Measurements from ENCODE around the gene AP3M1.

The AP3M1 gene

GRCh38 chr10:74075906-74076305 lies 74.7 kb downstream of the AP3M1 start:
- Histone ChIP-seq H3K27ac (no peak overlapping the region), H3K27me3 (no peaks in the 10 kb centered on the region), H3K9me3 (no peaks in the 10 kb centered on the region), H4K20me1 (peaks cover 5% of the 10 kb centered on the region), H3K4me1 (peaks cover 35% of the 10 kb centered on the region), H3K9ac (no peak overlapping the region), H3K4me3 (no peak overlapping the region), H3K4me2 (no peak overlapping the region), H3K36me3 (peaks cover 72% of the 10 kb centered on the region)
- TF ChIP-seq Cebpa-rat (IDR thresholded peaks at IDR 0.05), result no peak

- H3K9me3 ChIP-seq, result no peaks in the 10 kb centered on the region
- no peak overlapping the region for H3K4me3 ChIP-seq
- peaks cover 78% of the 10 kb centered on the region for H3K36me3 ChIP-seq
- no peak overlapping the region for H3K27ac ChIP-seq
- peaks cover 38% of the 10 kb centered on the region for H4K20me1 ChIP-seq
- no peak overlapping the region for H3K9ac ChIP-seq
- H3K4me1 ChIP-seq, result peaks cover 6% of the 10 kb centered on the region
- no peak overlapping the region for H3K4me2 ChIP-seq
- no peaks in the 10 kb centered on the region for H3K27me3 ChIP-seq
- TF ChIP-seq Cebpa-rat (IDR thresholded peaks at IDR 0.05), result no peak
These were observed 78.1 kb downstream of the AP3M1 start for GRCh38 chr10:74072503-74072902.

DNA sequence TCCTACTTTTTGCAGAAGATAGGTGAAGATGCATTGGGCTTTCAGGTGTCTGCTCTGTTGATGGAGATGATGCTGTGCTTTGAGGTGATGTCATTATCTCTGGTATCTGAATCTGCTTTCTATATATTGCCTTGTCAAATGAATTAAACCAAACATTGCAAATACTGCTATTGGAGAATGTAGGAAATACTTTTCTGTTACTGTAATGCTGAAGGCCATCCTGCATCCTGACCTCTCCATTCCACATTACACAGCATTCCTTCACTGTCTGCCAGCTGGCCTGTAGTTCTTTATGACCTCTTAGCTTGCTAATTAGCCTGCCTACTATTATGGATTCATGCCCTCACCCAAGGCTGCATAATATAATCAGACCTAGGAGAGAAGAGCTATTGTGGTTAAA lies 79.5 kb downstream of the AP3M1 start:
- Histone ChIP-seq H3K27me3 (no peaks in the 10 kb centered on the region), H3K4me3 (no peak overlapping the region), H4K20me1 (peaks cover 39% of the 10 kb centered on the region), H3K27ac (no peak overlapping the region), H3K4me1 (no peaks in the 10 kb centered on the region), H3K36me3 (peaks cover 76% of the 10 kb centered on the region), H3K9me3 (no peaks in the 10 kb centered on the region), H3K9ac (no peak overlapping the region), H3K4me2 (no peak overlapping the region)
- no peak for TF ChIP-seq Cebpa-rat (IDR thresholded peaks at IDR 0.05)

Measured in BLaER1 (cell line).